ENCODE results near the gene TBC1D13. TPM values are rescaled to one million over a fixed set of nuclear protein-coding genes. Genes with fewer than 3 reads are reported as not detected.

The TBC1D13 gene
- total and polyA plus RNA-seq, 9 of the 15 experiments (the other 6 are each of a cell fraction or from before 2014, with no cell fraction given) = 2.3 to 28.7 (median 11.4) TPM

DNA sequence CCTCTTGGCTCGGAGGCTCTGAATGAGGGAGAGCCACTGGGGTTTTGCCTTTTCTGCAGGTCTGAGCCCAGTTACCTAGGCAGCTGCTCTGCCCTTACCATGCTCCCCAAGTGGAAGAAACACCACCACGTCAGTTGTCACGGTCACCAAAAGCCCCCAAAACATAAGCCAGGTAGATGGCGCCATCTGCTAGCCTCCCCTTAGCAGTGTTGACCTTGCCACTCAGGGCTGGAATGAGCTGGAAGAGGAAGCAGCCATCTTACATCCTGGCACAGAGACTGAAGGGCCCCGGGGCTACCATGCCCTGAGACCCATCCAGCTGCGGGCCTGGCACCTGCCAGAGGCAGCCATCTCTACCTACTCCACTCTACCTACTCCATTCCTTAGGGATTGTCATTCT, 22.7 kb upstream of the TBC1D13 start:
- 57% methylated on average over 6 of the region's 6 CpGs for WGBS (ENCODE audit: insufficient coverage, low coverage, missing lambda C conversion rate)
- Histone ChIP-seq H4K20me1 (replicated peaks; ENCODE audit: control insufficient read depth, insufficient read depth, low read length) (no peaks in the 10 kb centered on the region), H3K4me1 (replicated peaks in 1 of 2; ENCODE audit: control insufficient read depth in 2 of 2, insufficient read depth in 2 of 2, low read length in 2 of 2) (peaks cover 13% of the 10 kb centered on the region in 2 experiments; a peak in 4 of 5 replicates), H3K9me3 (replicated peaks; ENCODE audit: control insufficient read depth, insufficient read depth, low read depth, low read length) (no peaks in the 10 kb centered on the region), H3K4me2 (ENCODE audit: insufficient read depth, low read length) (no peak overlapping the region), H3K79me2 (ENCODE audit: control insufficient read depth, insufficient read depth, low read length) (no peaks in the 10 kb centered on the region), H3K4me3 (no peak overlapping the region), H3K27me3 (ENCODE audit: control insufficient read depth in 2 of 2, insufficient read depth in 2 of 2, low read length in 2 of 2) (no peaks in the 10 kb centered on the region), H2AFZ (ENCODE audit: low read depth, low read length) (no peak overlapping the region), H3K9ac (ENCODE audit: insufficient read depth in 1 of 2, low read depth in 2 of 2, low read length in 2 of 2) (peak overlapping the region in 1 of 2 experiments; percentile 15; a peak in 1 of 4 replicates), H3K27ac (ENCODE audit: extremely low read depth, low read depth, low read length) (no peak overlapping the region), H3K36me3 (ENCODE audit: control insufficient read depth, insufficient read depth, low read length) (peaks cover 5% of the 10 kb centered on the region; the same call in 1 of the 3 replicates), H3K9me1 (ENCODE audit: control insufficient read depth, insufficient read depth, low read length) (peaks cover 3% of the 10 kb centered on the region)
- POLR2A ChIA-PET = interaction anchor here (1.3 kb wide), 1 partner anchor 19 kb away, joined by 3 read pairs; no protein-coding TSS in a partner anchor
- peak in 1 of 4 experiments; percentile 38 for DNase-seq (ENCODE audit: extremely low read depth in 1 of 4, low spot score in 3 of 4)
- FAIRE-seq = no peak
- in situ Hi-C loops (cut with MboI) = no loop called here
- CTCF ChIA-PET (ENCODE audit: low intra/inter-chr PET ratio) = no interaction called here
- ATAC-seq = peak; percentile 38; the same call in 2 of the 3 replicates
- no TSS peak for BruUV-seq (replicated peaks)
- intact Hi-C loops (cut with micrococcal nuclease) = loop anchor here (5.0 kb wide), 1 partner anchor 53 kb away; the partner anchor contains the start of gene ENDOG
- TF ChIP-seq, protein P1, sequence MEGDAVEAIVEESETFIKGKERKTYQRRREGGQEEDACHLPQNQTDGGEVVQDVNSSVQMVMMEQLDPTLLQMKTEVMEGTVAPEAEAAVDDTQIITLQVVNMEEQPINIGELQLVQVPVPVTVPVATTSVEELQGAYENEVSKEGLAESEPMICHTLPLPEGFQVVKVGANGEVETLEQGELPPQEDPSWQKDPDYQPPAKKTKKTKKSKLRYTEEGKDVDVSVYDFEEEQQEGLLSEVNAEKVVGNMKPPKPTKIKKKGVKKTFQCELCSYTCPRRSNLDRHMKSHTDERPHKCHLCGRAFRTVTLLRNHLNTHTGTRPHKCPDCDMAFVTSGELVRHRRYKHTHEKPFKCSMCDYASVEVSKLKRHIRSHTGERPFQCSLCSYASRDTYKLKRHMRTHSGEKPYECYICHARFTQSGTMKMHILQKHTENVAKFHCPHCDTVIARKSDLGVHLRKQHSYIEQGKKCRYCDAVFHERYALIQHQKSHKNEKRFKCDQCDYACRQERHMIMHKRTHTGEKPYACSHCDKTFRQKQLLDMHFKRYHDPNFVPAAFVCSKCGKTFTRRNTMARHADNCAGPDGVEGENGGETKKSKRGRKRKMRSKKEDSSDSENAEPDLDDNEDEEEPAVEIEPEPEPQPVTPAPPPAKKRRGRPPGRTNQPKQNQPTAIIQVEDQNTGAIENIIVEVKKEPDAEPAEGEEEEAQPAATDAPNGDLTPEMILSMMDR (IDR thresholded peaks at IDR 0.05 in 2 of 3, conservative IDR thresholded peaks at IDR 0.05 in 1 of 3; ENCODE audit: insufficient read depth in 2 of 3, low read depth in 1 of 3, low read length in 3 of 3) = peak; percentile 27 to 42 (median 38); a peak in 3 of 6 replicates
- TF ChIP-seq ARID1B (IDR thresholded peaks at IDR 0.05) (no peak), PHB2 (IDR thresholded peaks at IDR 0.05; ENCODE audit: low read depth) (no peak), SIRT6 (IDR thresholded peaks at IDR 0.05; ENCODE audit: low read depth, low read length) (no peak), TEAD1 (CRISPR knock-in tag; IDR thresholded peaks at IDR 0.05) (no peak), CBX3 (IDR thresholded peaks at IDR 0.05; ENCODE audit: borderline replicate concordance in 1 of 2, low read length in 2 of 2) (no peak), ZNF707 (CRISPR knock-in tag; conservative IDR thresholded peaks at IDR 0.05) (no peak), ESRRB (CRISPR knock-in tag; IDR thresholded peaks at IDR 0.05; ENCODE audit: borderline replicate concordance) (no peak), ZBED1 (IDR thresholded peaks at IDR 0.05) (no peak), CCAR2 (IDR thresholded peaks at IDR 0.05; ENCODE audit: low read depth, low read length) (no peak), ZNF239 (CRISPR knock-in tag; IDR thresholded peaks at IDR 0.05) (no peak), RAD21 (CRISPR knock-in tag; conservative IDR thresholded peaks at IDR 0.05 in 1 of 2, IDR thresholded peaks at IDR 0.05 in 1 of 2) (peak in 1 of 2 experiments; percentile 43; a peak in 1 of 4 replicates), SP1 (CRISPR knock-in tag; IDR thresholded peaks at IDR 0.05) (no peak), ZNF778 (CRISPR knock-in tag; IDR thresholded peaks at IDR 0.05) (no peak)
- TF ChIP-seq, protein P2, sequence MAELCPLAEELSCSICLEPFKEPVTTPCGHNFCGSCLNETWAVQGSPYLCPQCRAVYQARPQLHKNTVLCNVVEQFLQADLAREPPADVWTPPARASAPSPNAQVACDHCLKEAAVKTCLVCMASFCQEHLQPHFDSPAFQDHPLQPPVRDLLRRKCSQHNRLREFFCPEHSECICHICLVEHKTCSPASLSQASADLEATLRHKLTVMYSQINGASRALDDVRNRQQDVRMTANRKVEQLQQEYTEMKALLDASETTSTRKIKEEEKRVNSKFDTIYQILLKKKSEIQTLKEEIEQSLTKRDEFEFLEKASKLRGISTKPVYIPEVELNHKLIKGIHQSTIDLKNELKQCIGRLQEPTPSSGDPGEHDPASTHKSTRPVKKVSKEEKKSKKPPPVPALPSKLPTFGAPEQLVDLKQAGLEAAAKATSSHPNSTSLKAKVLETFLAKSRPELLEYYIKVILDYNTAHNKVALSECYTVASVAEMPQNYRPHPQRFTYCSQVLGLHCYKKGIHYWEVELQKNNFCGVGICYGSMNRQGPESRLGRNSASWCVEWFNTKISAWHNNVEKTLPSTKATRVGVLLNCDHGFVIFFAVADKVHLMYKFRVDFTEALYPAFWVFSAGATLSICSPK (IDR thresholded peaks at IDR 0.05; ENCODE audit: borderline replicate concordance) = no peak
- TF ChIP-seq, protein P3, sequence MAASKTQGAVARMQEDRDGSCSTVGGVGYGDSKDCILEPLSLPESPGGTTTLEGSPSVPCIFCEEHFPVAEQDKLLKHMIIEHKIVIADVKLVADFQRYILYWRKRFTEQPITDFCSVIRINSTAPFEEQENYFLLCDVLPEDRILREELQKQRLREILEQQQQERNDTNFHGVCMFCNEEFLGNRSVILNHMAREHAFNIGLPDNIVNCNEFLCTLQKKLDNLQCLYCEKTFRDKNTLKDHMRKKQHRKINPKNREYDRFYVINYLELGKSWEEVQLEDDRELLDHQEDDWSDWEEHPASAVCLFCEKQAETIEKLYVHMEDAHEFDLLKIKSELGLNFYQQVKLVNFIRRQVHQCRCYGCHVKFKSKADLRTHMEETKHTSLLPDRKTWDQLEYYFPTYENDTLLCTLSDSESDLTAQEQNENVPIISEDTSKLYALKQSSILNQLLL (CRISPR knock-in tag; IDR thresholded peaks at IDR 0.05; ENCODE audit: borderline replicate concordance) = no peak
